GM12878 (cell line): ENCODE data around the gene ZIC1. TPM values are rescaled to one million over a fixed set of nuclear protein-coding genes. Genes with fewer than 3 reads are reported as not detected.

ENCODE experiments used
- ATAC-seq: fragments of 200-7000 bp; cut with Tn5 transposase; 3 replicates; pipeline ENCODE4 v1.9.1; 2020; ENCODE audit warnings: mild to moderate bottlenecking, moderate library complexity
- BruUV-seq: library from RNA; stranded (reverse); fragments of 400-500 nt; replicated peaks from 2 replicates; lab custom pipeline; 2021; lab: Mats Ljungman, UMichigan
- CTCF ChIA-PET: fragments of 300-600 bp; sonication (Branson Sonifier 250); formaldehyde crosslinking; extraction: SDS; loops from one replicate; lab custom pipeline; 2021; ENCODE audit warnings: inconsistent platforms; lab: Yijun Ruan, JAX
- POLR2A ChIA-PET: fragments of 350-600 bp; formaldehyde crosslinking; extraction: SDS; loops from one replicate; lab custom pipeline; 2021; ENCODE audit warnings: inconsistent platforms; lab: Charles Lee
- RAD21 ChIA-PET: fragments of 300-600 bp; sonication (Branson Sonifier 250); formaldehyde crosslinking; loops from one replicate; lab custom pipeline; 2023; ENCODE audit warnings: antibody characterized with exemption; ENCODE audit not compliant: unreplicated experiment; lab: Charles Lee
- SMC1A ChIA-PET: fragments of 300-600 bp; sonication (Branson Sonifier 250); formaldehyde crosslinking; loops from one replicate; lab custom pipeline; 2023; ENCODE audit not compliant: unreplicated experiment, uncharacterized antibody; lab: Charles Lee
- DNase-seq: peaks from one replicate; pipeline ENCODE4 v3.0.0-alpha.2; 2011; ENCODE audit warnings: low read depth, low spot score
- FAIRE-seq: peaks from 3 replicates; lab custom pipeline; 2011; peaks lifted over from hg19 to GRCh38; lab: Jason Lieb, UNC
- H2AFZ ChIP-seq: 2 replicates; pipeline ENCODE4 v1.6.0; 2011; ENCODE audit warnings: low read depth, low read length, control low read depth; ENCODE audit not compliant: control insufficient read depth
- H3K27ac ChIP-seq: 2 replicates; pipeline ENCODE4 v1.5.1; 2011; ENCODE audit warnings: control low read depth; ENCODE audit not compliant: control insufficient read depth, insufficient read depth
- H3K27me3 ChIP-seq, 2 experiments: replicated peaks in 1 of 2; 2 replicates each; pipeline versions ENCODE4 v1.6.0 to v1.6.1; 2011; ENCODE audit warnings: low read length in 1 of 2; ENCODE audit not compliant: control insufficient read depth in 2 of 2, insufficient read depth in 2 of 2
- H3K36me3 ChIP-seq, 2 experiments: 2 replicates each; pipeline ENCODE4 v1.5.1; 2011; ENCODE audit warnings: low read length in 1 of 2; ENCODE audit not compliant: control insufficient read depth in 2 of 2, insufficient read depth in 2 of 2
- H3K4me1 ChIP-seq: 2 replicates; pipeline ENCODE4 v1.6.1; 2011; ENCODE audit warnings: mild to moderate bottlenecking, low read length, moderate library complexity, mixed read lengths; ENCODE audit not compliant: control insufficient read depth, insufficient read depth
- H3K4me2 ChIP-seq: 2 replicates; pipeline ENCODE4 v1.6.0; 2011; ENCODE audit warnings: control low read depth; ENCODE audit not compliant: control insufficient read depth, insufficient read depth
- H3K4me3 ChIP-seq: fragments of 200-600 bp; sonication (generic); 2 replicates; pipeline ENCODE4 v1.5.1; 2016
- H3K79me2 ChIP-seq: 2 replicates; pipeline ENCODE4 v1.6.0; 2011; ENCODE audit warnings: low read length; ENCODE audit not compliant: control insufficient read depth, insufficient read depth
- H3K9ac ChIP-seq: 2 replicates; pipeline ENCODE4 v1.8.0; 2011; ENCODE audit warnings: low read length, control low read depth, mixed read lengths; ENCODE audit not compliant: control insufficient read depth, insufficient read depth
- H3K9me3 ChIP-seq: replicated peaks from 3 replicates; pipeline ENCODE4 v1.5.1; 2011; ENCODE audit warnings: mild to moderate bottlenecking, low read length; ENCODE audit not compliant: control insufficient read depth, insufficient read depth
- H4K20me1 ChIP-seq: 2 replicates; pipeline ENCODE4 v1.6.0; 2011; ENCODE audit not compliant: control insufficient read depth, insufficient read depth
- LARP7 ChIP-seq: fragments of 450-650 bp; IDR thresholded peaks from 2 replicates; pipeline ENCODE4 v1.6.1; 2017; ENCODE audit warnings: mild to moderate bottlenecking
- NRF1 ChIP-seq: conservative IDR thresholded peaks from 2 replicates; pipeline ENCODE4 v1.6.1; 2011; ENCODE audit warnings: mild to moderate bottlenecking, low read depth, low read length, improper control_type of control experiment
- RCOR1 ChIP-seq: conservative IDR thresholded peaks from 2 replicates; pipeline ENCODE4 v1.6.1; 2012; ENCODE audit warnings: low read depth, low read length, improper control_type of control experiment
- in situ Hi-C: fragments of 300-500 bp; cut with MboI; formaldehyde crosslinking; loops from 9 replicates; pipeline ENCODE4 v1.14.3; 2018; ENCODE audit warnings: mixed read lengths
- intact Hi-C: fragments of 100-400 bp; cut with micrococcal nuclease; formaldehyde crosslinking; loops from one replicate; pipeline ENCODE4 v1.14.2; 2022; ENCODE audit not compliant: unreplicated experiment
- polyA plus RNA-seq, 11 experiments: library from polyadenylated mRNA; depleted of rRNA in 4 of 11; unstranded in 6 of 11; stranded (reverse) in 5 of 11; fragments of >200 nt; fragmentation: Nextera tagmentation in 4 of 11; fragmentation: Illumina TruSeq in 1 of 11; extraction: Ambion mirVana in 4 of 11; extraction: Trizol in 1 of 11; gene quantifications; 1 replicate in 1 of 11; 2 replicates in 10 of 11; pipeline versions ENCODE4 v1.2.1 to v1.2.3, GENCODE V29; 2011 to 2016; ENCODE audit warnings: inconsistent platforms in 2 of 11, missing spikeins in 2 of 11, low read depth in 1 of 11
- total RNA-seq, 4 experiments: library from RNA; depleted of rRNA in 3 of 4; stranded (reverse); fragments of >200 nt in 3 of 4; fragmentation: Illumina TruSeq in 1 of 4; extraction: Trizol in 1 of 4; gene quantifications; 2 replicates each; pipeline versions ENCODE4 v1.2.1 to v1.2.3, GENCODE V29; 2013 to 2021
- TF ChIP-seq, protein P1 (sequence below): fragments of 450-650 bp; formaldehyde crosslinking; IDR thresholded peaks from 2 replicates; pipeline ENCODE4 v1.4.0; 2020; ENCODE audit warnings: mild to moderate bottlenecking, moderate library complexity
- TF ChIP-seq, protein P2 (sequence below): IDR thresholded peaks from 2 replicates; pipeline ENCODE4 v1.6.1; 2012; ENCODE audit warnings: mild to moderate bottlenecking, low read depth, low read length

The ZIC1 gene
- total and polyA plus RNA-seq, 10 of the 15 experiments (the other 5 are each of a cell fraction or from before 2014, with no cell fraction given) = not detected

DNA sequence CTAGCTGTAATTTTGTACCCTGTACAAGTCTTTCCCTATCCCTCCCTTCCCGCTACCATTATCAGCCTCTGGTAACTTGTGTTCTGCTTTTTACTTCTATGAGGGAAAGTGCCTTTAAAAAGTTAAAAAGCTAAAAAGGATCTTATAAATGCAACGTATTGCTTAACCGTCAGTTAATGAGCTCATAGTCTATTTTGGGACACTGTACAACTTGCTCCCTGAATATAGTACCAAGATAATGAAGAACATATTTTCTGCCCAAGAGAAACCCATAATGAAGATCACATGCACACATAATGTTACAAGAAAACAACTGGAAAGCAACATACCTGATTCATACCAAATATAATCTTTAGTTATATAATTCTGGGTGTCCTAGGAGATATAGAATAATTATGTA is 22.6 kb downstream of the ZIC1 start (continued):
- TF ChIP-seq, protein P1, sequence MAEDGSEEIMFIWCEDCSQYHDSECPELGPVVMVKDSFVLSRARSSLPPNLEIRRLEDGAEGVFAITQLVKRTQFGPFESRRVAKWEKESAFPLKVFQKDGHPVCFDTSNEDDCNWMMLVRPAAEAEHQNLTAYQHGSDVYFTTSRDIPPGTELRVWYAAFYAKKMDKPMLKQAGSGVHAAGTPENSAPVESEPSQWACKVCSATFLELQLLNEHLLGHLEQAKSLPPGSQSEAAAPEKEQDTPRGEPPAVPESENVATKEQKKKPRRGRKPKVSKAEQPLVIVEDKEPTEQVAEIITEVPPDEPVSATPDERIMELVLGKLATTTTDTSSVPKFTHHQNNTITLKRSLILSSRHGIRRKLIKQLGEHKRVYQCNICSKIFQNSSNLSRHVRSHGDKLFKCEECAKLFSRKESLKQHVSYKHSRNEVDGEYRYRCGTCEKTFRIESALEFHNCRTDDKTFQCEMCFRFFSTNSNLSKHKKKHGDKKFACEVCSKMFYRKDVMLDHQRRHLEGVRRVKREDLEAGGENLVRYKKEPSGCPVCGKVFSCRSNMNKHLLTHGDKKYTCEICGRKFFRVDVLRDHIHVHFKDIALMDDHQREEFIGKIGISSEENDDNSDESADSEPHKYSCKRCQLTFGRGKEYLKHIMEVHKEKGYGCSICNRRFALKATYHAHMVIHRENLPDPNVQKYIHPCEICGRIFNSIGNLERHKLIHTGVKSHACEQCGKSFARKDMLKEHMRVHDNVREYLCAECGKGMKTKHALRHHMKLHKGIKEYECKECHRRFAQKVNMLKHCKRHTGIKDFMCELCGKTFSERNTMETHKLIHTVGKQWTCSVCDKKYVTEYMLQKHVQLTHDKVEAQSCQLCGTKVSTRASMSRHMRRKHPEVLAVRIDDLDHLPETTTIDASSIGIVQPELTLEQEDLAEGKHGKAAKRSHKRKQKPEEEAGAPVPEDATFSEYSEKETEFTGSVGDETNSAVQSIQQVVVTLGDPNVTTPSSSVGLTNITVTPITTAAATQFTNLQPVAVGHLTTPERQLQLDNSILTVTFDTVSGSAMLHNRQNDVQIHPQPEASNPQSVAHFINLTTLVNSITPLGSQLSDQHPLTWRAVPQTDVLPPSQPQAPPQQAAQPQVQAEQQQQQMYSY (CRISPR knock-in tag) = no peak
- no peak for TF ChIP-seq NRF1
- TF ChIP-seq RCOR1 = no peak
- TF ChIP-seq, all 136 proteins: peak for 0

DNA sequence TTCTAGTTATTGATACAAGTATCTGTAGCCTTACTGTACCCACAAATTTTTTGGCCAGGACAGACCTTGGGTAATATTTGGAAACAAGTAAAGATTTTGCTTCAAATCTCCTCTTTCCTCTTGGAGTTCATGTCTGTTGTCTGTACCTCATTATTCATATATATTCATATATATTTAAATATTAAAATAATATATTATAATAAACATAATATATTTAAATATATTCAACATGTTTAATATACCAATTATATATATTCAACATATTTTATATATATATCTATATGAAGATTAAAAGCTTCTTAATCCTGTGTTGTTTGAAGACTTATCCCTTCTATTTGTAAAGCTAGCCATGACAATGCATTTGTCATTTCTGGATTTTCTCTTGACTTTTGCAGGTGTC is 38.1 kb downstream of the ZIC1 start:
- FAIRE-seq = no peak
- DNase-seq = no peak

More for the DNA sequence above, 38.1 kb downstream of the ZIC1 start:
- in situ Hi-C loops = no loop called here
- no peak overlapping the region for H3K27ac ChIP-seq
- ATAC-seq = no peak
- no peaks in the 10 kb centered on the region for H4K20me1 ChIP-seq
- H3K9me3 ChIP-seq = no peaks in the 10 kb centered on the region
- no peak overlapping the region for H2AFZ ChIP-seq
- no peaks in the 10 kb centered on the region for H3K27me3 ChIP-seq
- intact Hi-C loops = no loop called here
- no peak overlapping the region for H3K4me2 ChIP-seq
- H3K79me2 ChIP-seq = no peaks in the 10 kb centered on the region
- no peaks in the 10 kb centered on the region for H3K4me1 ChIP-seq
- no peak overlapping the region for H3K4me3 ChIP-seq
- ChIA-PET SMC1A (no interaction called here), CTCF (no interaction called here), RAD21 (no interaction called here), POLR2A (no interaction called here)
- TF ChIP-seq, protein P2, sequence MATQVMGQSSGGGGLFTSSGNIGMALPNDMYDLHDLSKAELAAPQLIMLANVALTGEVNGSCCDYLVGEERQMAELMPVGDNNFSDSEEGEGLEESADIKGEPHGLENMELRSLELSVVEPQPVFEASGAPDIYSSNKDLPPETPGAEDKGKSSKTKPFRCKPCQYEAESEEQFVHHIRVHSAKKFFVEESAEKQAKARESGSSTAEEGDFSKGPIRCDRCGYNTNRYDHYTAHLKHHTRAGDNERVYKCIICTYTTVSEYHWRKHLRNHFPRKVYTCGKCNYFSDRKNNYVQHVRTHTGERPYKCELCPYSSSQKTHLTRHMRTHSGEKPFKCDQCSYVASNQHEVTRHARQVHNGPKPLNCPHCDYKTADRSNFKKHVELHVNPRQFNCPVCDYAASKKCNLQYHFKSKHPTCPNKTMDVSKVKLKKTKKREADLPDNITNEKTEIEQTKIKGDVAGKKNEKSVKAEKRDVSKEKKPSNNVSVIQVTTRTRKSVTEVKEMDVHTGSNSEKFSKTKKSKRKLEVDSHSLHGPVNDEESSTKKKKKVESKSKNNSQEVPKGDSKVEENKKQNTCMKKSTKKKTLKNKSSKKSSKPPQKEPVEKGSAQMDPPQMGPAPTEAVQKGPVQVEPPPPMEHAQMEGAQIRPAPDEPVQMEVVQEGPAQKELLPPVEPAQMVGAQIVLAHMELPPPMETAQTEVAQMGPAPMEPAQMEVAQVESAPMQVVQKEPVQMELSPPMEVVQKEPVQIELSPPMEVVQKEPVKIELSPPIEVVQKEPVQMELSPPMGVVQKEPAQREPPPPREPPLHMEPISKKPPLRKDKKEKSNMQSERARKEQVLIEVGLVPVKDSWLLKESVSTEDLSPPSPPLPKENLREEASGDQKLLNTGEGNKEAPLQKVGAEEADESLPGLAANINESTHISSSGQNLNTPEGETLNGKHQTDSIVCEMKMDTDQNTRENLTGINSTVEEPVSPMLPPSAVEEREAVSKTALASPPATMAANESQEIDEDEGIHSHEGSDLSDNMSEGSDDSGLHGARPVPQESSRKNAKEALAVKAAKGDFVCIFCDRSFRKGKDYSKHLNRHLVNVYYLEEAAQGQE = no peak
- TF ChIP-seq LARP7 = no peak
- H3K9ac ChIP-seq = no peak overlapping the region
- no TSS peak for BruUV-seq
- no peaks in the 10 kb centered on the region for H3K36me3 ChIP-seq
